Measurements from ENCODE around the gene SHROOM3. TPM values are rescaled to one million over a fixed set of nuclear protein-coding genes. Genes with fewer than 3 reads are reported as not detected.

Gene SHROOM3
- total RNA-seq, 1 donor from 2014 or later, result 192 TPM

DNA sequence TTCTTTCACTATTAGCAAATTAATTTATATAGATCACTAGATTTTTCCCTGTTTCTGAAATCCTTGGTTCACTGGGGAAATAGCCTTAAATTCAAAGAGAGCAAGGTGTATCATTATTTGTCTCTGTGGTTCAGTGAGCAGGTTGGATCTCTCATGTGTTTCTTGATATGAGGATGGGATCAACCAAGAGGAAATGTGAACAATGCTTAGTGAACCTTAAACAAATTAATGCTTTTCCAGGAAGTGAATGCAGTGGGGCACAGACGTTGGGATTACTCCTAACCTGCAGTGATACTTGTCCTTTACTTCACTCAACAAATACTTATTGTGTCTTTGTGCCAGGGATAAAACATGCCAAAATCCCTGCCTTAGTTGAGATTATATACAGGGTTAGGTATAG lies 193.2 kb downstream of the SHROOM3 start:
- Histone ChIP-seq H3K4me1 (peaks cover 12 to 26% of the 10 kb centered on the region in 2 donors), H3K36me3 (peaks cover 0 to 5% of the 10 kb centered on the region in 2 donors), H3K4me3 (no peak overlapping the region), H3K27me3 (no peaks in the 10 kb centered on the region), H3K9me3 (no peaks in the 10 kb centered on the region), H3K27ac (peak overlapping the region; percentile 84 to 86)
- TF ChIP-seq, protein P1, sequence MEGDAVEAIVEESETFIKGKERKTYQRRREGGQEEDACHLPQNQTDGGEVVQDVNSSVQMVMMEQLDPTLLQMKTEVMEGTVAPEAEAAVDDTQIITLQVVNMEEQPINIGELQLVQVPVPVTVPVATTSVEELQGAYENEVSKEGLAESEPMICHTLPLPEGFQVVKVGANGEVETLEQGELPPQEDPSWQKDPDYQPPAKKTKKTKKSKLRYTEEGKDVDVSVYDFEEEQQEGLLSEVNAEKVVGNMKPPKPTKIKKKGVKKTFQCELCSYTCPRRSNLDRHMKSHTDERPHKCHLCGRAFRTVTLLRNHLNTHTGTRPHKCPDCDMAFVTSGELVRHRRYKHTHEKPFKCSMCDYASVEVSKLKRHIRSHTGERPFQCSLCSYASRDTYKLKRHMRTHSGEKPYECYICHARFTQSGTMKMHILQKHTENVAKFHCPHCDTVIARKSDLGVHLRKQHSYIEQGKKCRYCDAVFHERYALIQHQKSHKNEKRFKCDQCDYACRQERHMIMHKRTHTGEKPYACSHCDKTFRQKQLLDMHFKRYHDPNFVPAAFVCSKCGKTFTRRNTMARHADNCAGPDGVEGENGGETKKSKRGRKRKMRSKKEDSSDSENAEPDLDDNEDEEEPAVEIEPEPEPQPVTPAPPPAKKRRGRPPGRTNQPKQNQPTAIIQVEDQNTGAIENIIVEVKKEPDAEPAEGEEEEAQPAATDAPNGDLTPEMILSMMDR (IDR thresholded peaks at IDR 0.05), result no peak
- intact Hi-C loops (cut with DNase I), result no loop called here
- DNase-seq (ENCODE audit: low spot score in 2 of 2), result no peak

DNA sequence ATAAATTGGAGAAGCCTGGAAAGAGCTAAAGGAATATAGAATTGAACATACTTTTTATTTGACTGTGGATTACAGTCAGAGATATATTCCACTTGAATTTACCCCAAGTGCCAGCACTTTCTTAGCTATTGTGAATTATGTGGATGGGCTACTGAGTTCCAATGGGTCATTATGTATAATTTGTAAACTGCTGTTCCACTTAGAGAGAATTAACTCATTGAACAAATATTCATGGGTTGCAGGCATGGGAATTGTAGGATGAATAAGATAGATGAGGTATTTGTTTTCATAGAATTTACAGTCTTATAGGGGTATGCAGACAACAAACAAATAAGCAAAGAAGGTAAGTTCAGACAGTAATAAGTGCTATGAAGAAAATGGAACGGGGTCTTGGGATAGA lies 195.7 kb downstream of the SHROOM3 start:
- intact Hi-C loops (cut with DNase I), result no loop called here
- H3K4me3 ChIP-seq, result no peak overlapping the region
- TF ChIP-seq, protein P1 (IDR thresholded peaks at IDR 0.05), result no peak
- no peaks in the 10 kb centered on the region for H3K9me3 ChIP-seq
- no peaks in the 10 kb centered on the region for H3K27me3 ChIP-seq
- DNase-seq (ENCODE audit: low spot score in 2 of 2), result no peak
- H3K4me1 ChIP-seq, result peaks cover 7 to 22% of the 10 kb centered on the region in 2 donors
- H3K36me3 ChIP-seq, result peaks cover 0 to 5% of the 10 kb centered on the region in 2 donors
- H3K27ac ChIP-seq, result no peak overlapping the region

DNA sequence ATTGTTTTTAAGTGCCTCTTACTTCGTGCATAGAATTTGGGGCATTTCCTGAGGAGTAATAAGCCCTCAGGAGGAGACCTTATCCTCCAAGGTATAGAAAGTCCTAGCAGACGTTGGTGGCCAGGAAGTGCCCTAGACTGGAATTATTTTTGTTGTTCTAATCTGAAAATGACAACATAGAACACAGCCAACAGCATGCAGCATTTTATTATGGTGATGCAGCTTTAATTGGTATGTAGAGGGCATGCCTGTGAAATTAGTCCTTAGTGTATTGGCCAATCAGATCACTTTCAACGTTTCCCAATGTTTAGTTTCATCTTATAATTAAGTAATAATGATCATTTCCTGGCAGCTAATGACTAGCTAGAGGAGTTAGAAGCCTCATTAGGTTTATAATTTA lies 199.2 kb downstream of the SHROOM3 start:
- H3K4me3 ChIP-seq, result no peak overlapping the region
- H3K4me1 ChIP-seq, result peaks cover 10 to 33% of the 10 kb centered on the region in 2 donors

DNA sequence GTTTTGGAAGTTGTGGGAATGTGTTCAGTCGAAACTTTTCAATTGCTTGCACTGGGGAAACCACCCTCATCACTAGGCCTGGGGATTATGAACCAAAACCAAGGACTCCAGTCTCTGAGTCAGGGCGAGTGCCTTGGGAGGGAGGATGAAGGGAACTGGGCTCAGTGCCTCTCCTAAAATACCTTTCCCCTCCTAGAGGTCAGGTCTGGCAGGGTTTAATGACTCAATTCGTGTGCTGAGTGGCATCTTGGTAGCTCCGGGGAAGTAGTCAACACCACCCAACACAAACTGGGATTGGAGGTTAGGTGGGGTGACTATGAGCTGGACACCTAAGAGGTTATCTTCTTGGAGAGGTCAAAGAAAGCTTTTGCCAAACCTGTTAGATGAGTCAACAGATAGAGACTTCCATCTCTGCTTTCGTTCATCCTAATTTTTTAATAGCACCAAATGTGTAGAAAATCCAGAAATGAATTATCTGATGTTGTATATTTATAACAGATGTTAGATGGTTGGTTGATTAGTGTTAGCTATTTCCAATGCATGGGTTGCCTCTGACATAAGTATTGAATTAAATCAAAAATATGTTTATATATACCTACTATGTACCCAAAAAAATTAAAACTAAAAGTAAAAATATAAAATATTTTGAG lies 202.8 kb downstream of the SHROOM3 start:
- DNase-seq (ENCODE audit: low spot score in 2 of 2), result peak in 1 of 2 donors; percentile 73
- Histone ChIP-seq H3K9me3 (no peaks in the 10 kb centered on the region), H3K27ac (peak overlapping the region; percentile 52 to 65), H3K27me3 (no peaks in the 10 kb centered on the region), H3K4me1 (peaks cover 11 to 47% of the 10 kb centered on the region in 2 donors), H3K36me3 (no peaks in the 10 kb centered on the region), H3K4me3 (no peak overlapping the region)
- TF ChIP-seq, protein P1 (IDR thresholded peaks at IDR 0.05), result no peak
- intact Hi-C loops (cut with DNase I), result loop anchor here (2.0 to 5.0 kb wide), 2 partner anchors 17 to 99 kb away; no protein-coding TSS in a partner anchor

More for the DNA sequence above, 199.2 kb downstream of the SHROOM3 start:
- Histone ChIP-seq H3K9me3 (no peaks in the 10 kb centered on the region), H3K27me3 (no peaks in the 10 kb centered on the region), H3K36me3 (peaks cover 0 to 3% of the 10 kb centered on the region in 2 donors), H3K27ac (peak overlapping the region; percentile 52 to 56)
- intact Hi-C loops (cut with DNase I), result no loop called here
- TF ChIP-seq, protein P1 (IDR thresholded peaks at IDR 0.05), result no peak
- DNase-seq (ENCODE audit: low spot score in 2 of 2), result no peak

DNA sequence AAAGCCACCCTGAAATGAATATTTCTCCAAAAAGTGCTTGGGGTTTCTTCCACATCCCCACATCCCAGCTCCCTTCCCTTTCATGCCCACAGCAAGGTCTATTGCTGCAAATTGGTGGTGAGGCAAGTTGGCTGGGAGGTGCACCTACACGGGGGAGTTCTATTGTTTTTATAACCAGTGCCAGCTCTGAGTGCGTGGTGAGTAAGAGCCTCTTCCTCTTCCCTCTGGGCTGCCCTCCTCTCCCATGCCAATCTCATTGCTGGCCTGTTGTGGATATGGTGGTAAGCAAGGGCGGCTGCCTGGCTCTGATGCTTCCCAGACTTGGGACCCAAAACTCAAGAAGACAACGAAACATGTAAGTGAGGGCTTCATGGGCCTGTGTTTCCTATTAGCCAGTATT lies 204.3 kb downstream of the SHROOM3 start:
- H3K27me3 ChIP-seq, result no peaks in the 10 kb centered on the region
- TF ChIP-seq, protein P1 (IDR thresholded peaks at IDR 0.05), result no peak
- peak overlapping the region; percentile 52 to 65 for H3K27ac ChIP-seq
- intact Hi-C loops (cut with DNase I), result loop anchor here (5.0 kb wide), 1 partner anchor 98 kb away; no protein-coding TSS in a partner anchor
- H3K4me1 ChIP-seq, result peaks cover 8 to 44% of the 10 kb centered on the region in 2 donors
- DNase-seq (ENCODE audit: low spot score in 2 of 2), result peak in 1 of 2 donors; percentile 75
- H3K36me3 ChIP-seq, result no peaks in the 10 kb centered on the region
- peak overlapping the region in 1 of 2 donors; percentile 10 for H3K4me3 ChIP-seq
- H3K9me3 ChIP-seq, result no peaks in the 10 kb centered on the region

Measured in ascending aorta (tissue), 2 donors.